ENCODE measurements around the gene MSLN. TPM values are rescaled to one million over a fixed set of nuclear protein-coding genes. Genes with fewer than 3 reads are reported as not detected.
A peak's percentile ranks its signal among the peaks of the same experiment; 100 is the strongest.

Gene MSLN
- total RNA-seq, 1 experiment from 2014 or later = not detected

DNA sequence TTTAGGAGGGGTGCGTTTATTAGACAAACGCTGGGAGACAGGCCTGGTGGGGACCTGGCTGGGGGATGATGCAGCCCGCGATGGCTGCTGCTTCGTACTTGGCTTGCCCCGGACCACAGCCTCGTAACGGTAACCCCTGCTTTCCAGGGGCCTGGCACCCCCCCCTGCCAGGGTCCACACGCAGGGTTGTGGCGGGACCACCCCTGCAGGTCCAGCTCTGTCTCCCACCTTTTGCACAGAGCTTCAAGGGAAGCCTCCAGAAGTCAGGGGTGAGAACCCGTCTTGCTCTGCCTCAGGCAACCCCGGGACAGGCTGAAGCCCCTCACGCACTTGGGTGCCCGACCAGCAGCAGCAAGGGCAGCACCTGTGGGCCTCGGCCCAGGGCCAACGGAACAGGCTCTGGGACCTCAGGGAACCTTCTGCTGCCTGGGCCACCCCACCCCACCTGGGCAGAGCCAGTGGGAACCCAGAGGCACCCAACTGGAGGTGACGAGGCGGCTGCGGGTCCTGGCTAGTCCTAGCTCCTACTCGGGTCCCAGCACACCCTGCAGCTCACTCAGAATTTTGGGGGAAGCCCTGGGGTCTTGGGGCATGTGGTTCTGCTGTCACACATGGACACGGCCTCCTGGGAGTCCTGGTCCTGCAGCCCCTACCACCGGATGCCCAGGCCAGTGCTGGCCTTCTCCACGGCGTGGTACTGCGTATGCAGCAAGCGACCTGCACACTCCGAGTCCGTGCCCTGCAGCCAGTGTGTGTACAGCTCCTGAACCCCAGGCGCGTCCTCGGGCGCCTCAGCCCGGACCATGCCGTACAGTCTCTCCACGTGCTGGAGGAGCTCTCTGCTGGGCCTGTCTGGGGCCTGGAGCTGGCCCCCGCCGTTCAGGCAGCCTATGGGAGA, 30.5 kb upstream of the MSLN start:
- Histone ChIP-seq H3K9ac (ENCODE audit: low read length) (peak overlapping the region; percentile 91; the same call in 1 of the 2 replicates), H2AFZ (ENCODE audit: low read length) (no peak overlapping the region), H3K4me2 (ENCODE audit: low read depth, low read length, poor library complexity, severe bottlenecking) (peak overlapping the region; percentile 93), H3K4me1 (ENCODE audit: low read length) (peaks cover 57% of the 10 kb centered on the region), H3K27ac (ENCODE audit: low read length) (peak overlapping the region; percentile 49; the same call in 1 of the 2 replicates), H4K20me1 (ENCODE audit: insufficient read depth, low read depth, low read length) (no peaks in the 10 kb centered on the region), H3K4me3 (ENCODE audit: low read length) (peak overlapping the region; percentile 91), H3K9me3 (ENCODE audit: low read length) (no peaks in the 10 kb centered on the region), H3K9me2 (replicated peaks; ENCODE audit: insufficient read depth, low read length) (no peaks in the 10 kb centered on the region), H3K27me3 (ENCODE audit: low read length) (no peaks in the 10 kb centered on the region), H3K79me2 (ENCODE audit: low read length) (peaks cover 21% of the 10 kb centered on the region), H3K36me3 (ENCODE audit: insufficient read depth, low read length) (peaks cover 12% of the 10 kb centered on the region; the same call in 1 of the 2 replicates)
- peak; percentile 49 for DNase-seq

DNA sequence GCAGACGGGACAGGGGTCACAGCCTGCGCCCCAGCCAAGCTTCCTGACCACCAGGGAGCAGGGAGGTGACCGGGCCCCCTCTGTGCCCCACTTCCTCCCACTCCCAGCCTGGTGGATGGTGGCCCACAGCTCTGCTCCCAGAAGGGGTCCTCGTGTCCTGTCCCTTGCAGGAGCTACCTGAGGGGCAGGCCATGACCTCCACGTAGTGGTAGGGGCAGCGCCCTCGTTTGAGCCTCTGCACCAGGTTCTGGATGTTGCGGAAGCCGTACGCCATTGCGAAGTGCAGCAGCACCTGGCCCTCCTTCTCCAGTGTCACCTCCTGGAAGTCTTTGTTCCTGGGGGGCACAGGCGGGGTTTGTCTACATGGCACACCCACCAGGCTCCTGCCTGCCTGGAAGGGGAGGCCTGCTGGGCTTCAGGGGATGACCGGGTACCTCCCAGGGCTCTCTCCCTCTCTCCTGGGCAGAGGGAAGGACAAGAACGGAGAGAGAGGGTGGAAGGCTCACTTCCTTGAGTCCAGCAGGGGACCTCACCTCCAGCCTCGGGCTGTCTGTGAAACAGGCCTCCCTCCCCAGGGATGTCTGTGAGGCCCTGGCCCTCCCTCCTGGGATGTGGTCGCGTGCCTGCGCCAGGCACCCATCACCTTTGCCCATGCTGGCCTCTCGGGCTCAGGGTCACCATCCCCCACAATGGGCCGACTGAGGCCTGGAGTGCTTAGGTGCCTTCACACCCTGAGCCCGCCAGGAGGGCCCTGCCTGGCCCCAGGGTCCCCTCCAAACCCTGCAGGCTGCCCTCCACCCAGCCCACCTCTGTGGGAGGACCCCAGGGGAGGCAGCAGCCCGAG, 29.6 kb upstream of the MSLN start:
- Histone ChIP-seq H3K36me3 (ENCODE audit: insufficient read depth, low read length) (peaks cover 12% of the 10 kb centered on the region; the same call in 1 of the 2 replicates), H3K4me3 (ENCODE audit: low read length) (no peak overlapping the region), H3K79me2 (ENCODE audit: low read length) (peaks cover 21% of the 10 kb centered on the region), H3K4me1 (ENCODE audit: low read length) (peaks cover 49% of the 10 kb centered on the region), H3K27me3 (ENCODE audit: low read length) (no peaks in the 10 kb centered on the region), H4K20me1 (ENCODE audit: insufficient read depth, low read depth, low read length) (no peaks in the 10 kb centered on the region), H3K9me2 (replicated peaks; ENCODE audit: insufficient read depth, low read length) (no peaks in the 10 kb centered on the region), H3K9me3 (ENCODE audit: low read length) (no peaks in the 10 kb centered on the region), H3K9ac (ENCODE audit: low read length) (peak overlapping the region; percentile 20; the same call in 1 of the 2 replicates), H2AFZ (ENCODE audit: low read length) (no peak overlapping the region), H3K4me2 (ENCODE audit: low read depth, low read length, poor library complexity, severe bottlenecking) (peak overlapping the region; percentile 93), H3K27ac (ENCODE audit: low read length) (peak overlapping the region; percentile 27; the same call in 1 of the 2 replicates)
- DNase-seq = peak; percentile 54

DNA sequence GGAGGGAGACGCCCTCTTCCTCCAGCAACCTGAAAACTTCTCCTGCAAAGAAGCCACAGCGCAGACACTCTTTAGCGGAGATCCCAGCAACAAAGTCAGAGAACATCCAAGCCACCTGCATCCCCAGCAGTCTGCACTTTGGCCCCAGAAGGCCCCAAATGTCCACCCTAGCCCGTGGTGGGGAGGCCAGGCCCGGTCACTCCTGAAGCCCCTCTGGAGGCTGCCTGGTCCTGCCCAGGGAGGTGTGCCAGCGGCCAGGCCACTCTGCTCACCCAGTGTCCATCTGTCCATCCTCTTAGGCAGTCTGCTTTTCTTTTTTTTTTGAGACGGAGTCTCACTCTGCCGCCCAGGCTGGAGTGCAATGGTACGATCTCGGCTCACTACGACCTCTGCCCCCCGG, 28.2 kb upstream of the MSLN start:
- Histone ChIP-seq H4K20me1 (ENCODE audit: insufficient read depth, low read depth, low read length) (no peaks in the 10 kb centered on the region), H3K9me2 (replicated peaks; ENCODE audit: insufficient read depth, low read length) (no peaks in the 10 kb centered on the region), H3K36me3 (ENCODE audit: insufficient read depth, low read length) (peaks cover 17% of the 10 kb centered on the region; the same call in 1 of the 2 replicates), H3K79me2 (ENCODE audit: low read length) (peaks cover 24% of the 10 kb centered on the region), H3K4me2 (ENCODE audit: low read depth, low read length, poor library complexity, severe bottlenecking) (no peak overlapping the region), H2AFZ (ENCODE audit: low read length) (no peak overlapping the region), H3K27me3 (ENCODE audit: low read length) (no peaks in the 10 kb centered on the region), H3K9me3 (ENCODE audit: low read length) (no peaks in the 10 kb centered on the region), H3K4me3 (ENCODE audit: low read length) (no peak overlapping the region), H3K27ac (ENCODE audit: low read length) (no peak overlapping the region), H3K9ac (ENCODE audit: low read length) (no peak overlapping the region), H3K4me1 (ENCODE audit: low read length) (peaks cover 49% of the 10 kb centered on the region)
- no peak for DNase-seq

DNA sequence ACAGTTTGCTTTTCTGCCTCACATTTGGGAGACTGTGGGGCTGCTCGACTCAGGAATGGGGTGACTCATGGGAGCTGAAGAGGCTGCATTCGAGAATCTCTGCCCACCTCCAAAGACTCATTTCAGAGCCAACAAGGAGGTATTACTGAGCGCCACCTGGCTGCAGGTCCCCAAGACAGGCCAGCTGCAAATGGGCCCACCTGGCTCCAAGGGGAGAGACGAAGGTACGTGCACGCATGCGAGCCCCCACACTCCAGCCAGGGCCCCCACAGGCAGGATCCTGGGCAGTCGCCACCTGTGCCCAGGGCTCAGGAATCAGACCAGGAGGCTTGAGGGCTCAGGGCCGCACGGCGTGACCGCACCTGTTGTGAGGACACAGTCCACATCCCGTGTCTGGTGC, 27.6 kb upstream of the MSLN start:
- no peak overlapping the region for H2AFZ ChIP-seq (ENCODE audit: low read length)
- no peaks in the 10 kb centered on the region for H4K20me1 ChIP-seq (ENCODE audit: insufficient read depth, low read depth, low read length)
- H3K9me2 ChIP-seq (replicated peaks; ENCODE audit: insufficient read depth, low read length) = no peaks in the 10 kb centered on the region
- no peak overlapping the region for H3K9ac ChIP-seq (ENCODE audit: low read length)
- DNase-seq = peak; percentile 46
- no peaks in the 10 kb centered on the region for H3K9me3 ChIP-seq (ENCODE audit: low read length)
- no peak overlapping the region for H3K27ac ChIP-seq (ENCODE audit: low read length)
- H3K36me3 ChIP-seq (ENCODE audit: insufficient read depth, low read length) = peaks cover 17% of the 10 kb centered on the region; the same call in 1 of the 2 replicates
- H3K4me3 ChIP-seq (ENCODE audit: low read length) = no peak overlapping the region
- no peak overlapping the region for H3K4me2 ChIP-seq (ENCODE audit: low read depth, low read length, poor library complexity, severe bottlenecking)
- H3K4me1 ChIP-seq (ENCODE audit: low read length) = peaks cover 50% of the 10 kb centered on the region
- H3K27me3 ChIP-seq (ENCODE audit: low read length) = no peaks in the 10 kb centered on the region
- peaks cover 21% of the 10 kb centered on the region for H3K79me2 ChIP-seq (ENCODE audit: low read length)

DNA sequence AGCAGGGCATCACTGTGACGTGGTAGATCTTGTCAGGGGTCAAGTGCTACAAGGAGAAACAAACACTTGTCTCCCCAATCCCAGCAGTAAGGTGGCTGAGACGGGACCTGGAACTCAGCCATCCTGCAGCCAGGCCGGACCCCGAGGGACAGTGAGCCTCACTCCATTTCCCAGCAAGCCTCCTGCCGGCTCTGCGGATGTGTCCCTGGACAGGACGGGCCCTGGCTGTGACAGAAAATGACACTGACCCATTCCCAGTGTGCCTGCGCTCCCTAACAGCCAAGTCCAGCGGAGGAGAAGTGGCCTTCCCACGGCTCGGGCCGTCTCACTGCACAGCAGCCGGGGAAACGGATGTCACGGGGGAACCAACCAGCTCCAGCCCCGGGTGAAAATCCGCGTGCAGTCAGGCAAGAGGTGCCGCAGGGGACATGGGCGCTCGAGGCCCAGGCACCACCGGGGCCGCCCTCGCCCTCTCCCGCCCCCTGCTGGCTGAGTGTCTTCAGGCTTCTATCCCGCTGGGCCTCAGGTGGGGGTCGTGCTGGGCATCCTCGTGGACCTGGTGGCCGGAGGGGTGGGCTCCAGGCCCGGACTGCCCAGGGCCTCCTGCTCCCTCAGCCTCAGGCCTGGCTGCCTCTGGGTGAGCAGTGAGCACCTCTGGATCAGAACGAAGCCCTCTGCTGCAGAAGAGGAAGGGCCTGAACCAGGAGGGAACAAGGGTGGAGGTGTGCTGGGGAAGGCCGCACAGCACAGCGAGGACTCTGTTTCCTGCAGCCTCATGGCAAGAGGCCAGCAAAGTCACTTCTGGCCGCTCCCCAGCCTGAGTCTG, 26.9 kb upstream of the MSLN start:
- H3K27ac ChIP-seq (ENCODE audit: low read length) = no peak overlapping the region
- H3K9me2 ChIP-seq (replicated peaks; ENCODE audit: insufficient read depth, low read length) = no peaks in the 10 kb centered on the region
- no peak overlapping the region for H3K4me3 ChIP-seq (ENCODE audit: low read length)
- no peaks in the 10 kb centered on the region for H4K20me1 ChIP-seq (ENCODE audit: insufficient read depth, low read depth, low read length)
- H3K4me2 ChIP-seq (ENCODE audit: low read depth, low read length, poor library complexity, severe bottlenecking) = no peak overlapping the region
- peaks cover 54% of the 10 kb centered on the region for H3K4me1 ChIP-seq (ENCODE audit: low read length)
- no peaks in the 10 kb centered on the region for H3K27me3 ChIP-seq (ENCODE audit: low read length)
- H2AFZ ChIP-seq (ENCODE audit: low read length) = no peak overlapping the region
- DNase-seq = peak; percentile 72
- H3K9ac ChIP-seq (ENCODE audit: low read length) = no peak overlapping the region
- H3K36me3 ChIP-seq (ENCODE audit: insufficient read depth, low read length) = peaks cover 17% of the 10 kb centered on the region; the same call in 1 of the 2 replicates
- H3K9me3 ChIP-seq (ENCODE audit: low read length) = no peaks in the 10 kb centered on the region
- H3K79me2 ChIP-seq (ENCODE audit: low read length) = peaks cover 18% of the 10 kb centered on the region

DNA sequence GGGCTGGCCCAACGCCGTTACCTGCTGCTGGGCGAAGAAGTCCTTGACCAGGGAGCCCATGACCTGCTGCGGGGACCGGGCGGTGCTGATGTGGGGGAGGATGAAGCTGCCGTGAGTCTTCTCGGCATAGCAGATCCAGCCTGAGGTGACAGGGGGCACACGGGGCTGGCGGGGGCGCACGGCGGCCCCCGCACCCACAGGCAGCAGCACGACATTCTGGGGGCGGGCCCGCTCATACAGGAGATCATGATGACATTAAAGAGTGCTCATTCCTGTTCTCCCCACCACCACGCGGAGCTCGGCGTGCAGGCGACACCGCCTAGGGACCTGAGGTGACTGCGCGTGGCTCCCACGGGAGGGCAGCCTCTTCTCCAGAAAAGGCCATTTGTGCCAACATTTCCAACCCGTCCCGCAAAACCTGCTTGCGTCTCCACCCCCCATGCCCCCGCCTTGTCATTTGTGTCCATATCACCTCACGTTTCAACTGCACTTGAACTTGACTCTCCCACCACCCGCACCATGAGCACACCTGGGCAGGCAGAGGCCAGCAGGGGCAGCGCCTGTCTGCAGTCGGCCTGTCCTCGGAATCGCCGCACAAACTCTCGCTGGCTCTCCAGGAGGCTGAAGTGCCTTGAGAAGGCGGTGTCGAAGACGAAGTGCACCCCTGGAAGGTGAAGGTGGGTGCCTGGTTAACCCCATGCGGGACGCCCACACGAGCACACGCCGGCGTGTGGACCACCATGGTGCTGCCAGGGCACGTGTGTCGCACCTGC, 26.1 kb upstream of the MSLN start:
- no peak for DNase-seq
- Histone ChIP-seq H3K4me3 (ENCODE audit: low read length) (no peak overlapping the region), H3K9me3 (ENCODE audit: low read length) (no peaks in the 10 kb centered on the region), H3K79me2 (ENCODE audit: low read length) (peaks cover 11% of the 10 kb centered on the region), H3K4me1 (ENCODE audit: low read length) (peaks cover 55% of the 10 kb centered on the region), H3K27me3 (ENCODE audit: low read length) (no peaks in the 10 kb centered on the region), H3K9me2 (replicated peaks; ENCODE audit: insufficient read depth, low read length) (no peaks in the 10 kb centered on the region), H2AFZ (ENCODE audit: low read length) (no peak overlapping the region), H3K27ac (ENCODE audit: low read length) (no peak overlapping the region), H3K36me3 (ENCODE audit: insufficient read depth, low read length) (peaks cover 17% of the 10 kb centered on the region; the same call in 1 of the 2 replicates), H3K9ac (ENCODE audit: low read length) (no peak overlapping the region), H3K4me2 (ENCODE audit: low read depth, low read length, poor library complexity, severe bottlenecking) (no peak overlapping the region), H4K20me1 (ENCODE audit: insufficient read depth, low read depth, low read length) (no peaks in the 10 kb centered on the region)
